HUES48 (cell line): ENCODE measurements around the gene PIH1D2.

ENCODE experiments used
- H3K27ac ChIP-seq: one replicate; pipeline ENCODE4 v1.7.0; 2013; ENCODE audit warnings: low read depth, low read length, inconsistent platforms
- H3K27me3 ChIP-seq: 2 replicates; pipeline ENCODE4 v1.6.1; 2013; ENCODE audit warnings: mild to moderate bottlenecking, low read length; ENCODE audit not compliant: control insufficient read depth, insufficient read depth
- H3K36me3 ChIP-seq: 2 replicates; pipeline ENCODE4 v1.6.1; 2013; ENCODE audit warnings: low read length; ENCODE audit not compliant: control insufficient read depth, insufficient read depth
- H3K4me1 ChIP-seq: 2 replicates; pipeline ENCODE4 v1.6.1; 2013; ENCODE audit warnings: mild to moderate bottlenecking, low read length; ENCODE audit not compliant: control insufficient read depth, insufficient read depth
- H3K4me3 ChIP-seq: 2 replicates; pipeline ENCODE4 v1.5.1; 2013; ENCODE audit warnings: mild to moderate bottlenecking, low read depth, low read length
- H3K9ac ChIP-seq: 2 replicates; pipeline ENCODE4 v1.6.1; 2013; ENCODE audit warnings: mild to moderate bottlenecking, low read depth, low read length, moderate library complexity
- H3K9me3 ChIP-seq: 2 replicates; pipeline ENCODE4 v1.6.1; 2013; ENCODE audit warnings: low read length; ENCODE audit not compliant: control insufficient read depth, insufficient read depth

PIH1D2 gene, protein sequence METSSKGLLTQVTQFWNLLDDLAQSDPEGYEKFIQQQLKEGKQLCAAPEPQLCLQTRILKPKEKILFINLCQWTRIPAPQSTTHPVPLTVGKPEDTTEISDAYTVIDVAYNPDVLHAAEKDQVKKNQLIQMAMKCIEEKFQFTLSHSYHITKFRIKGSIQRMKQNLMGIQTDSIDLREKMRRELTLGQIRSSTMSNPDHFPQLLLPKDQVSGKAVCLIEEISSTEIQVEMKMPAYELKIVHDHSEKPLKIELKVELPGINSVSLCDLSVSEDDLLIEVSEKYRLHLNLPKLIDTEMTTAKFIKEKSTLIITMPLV

DNA sequence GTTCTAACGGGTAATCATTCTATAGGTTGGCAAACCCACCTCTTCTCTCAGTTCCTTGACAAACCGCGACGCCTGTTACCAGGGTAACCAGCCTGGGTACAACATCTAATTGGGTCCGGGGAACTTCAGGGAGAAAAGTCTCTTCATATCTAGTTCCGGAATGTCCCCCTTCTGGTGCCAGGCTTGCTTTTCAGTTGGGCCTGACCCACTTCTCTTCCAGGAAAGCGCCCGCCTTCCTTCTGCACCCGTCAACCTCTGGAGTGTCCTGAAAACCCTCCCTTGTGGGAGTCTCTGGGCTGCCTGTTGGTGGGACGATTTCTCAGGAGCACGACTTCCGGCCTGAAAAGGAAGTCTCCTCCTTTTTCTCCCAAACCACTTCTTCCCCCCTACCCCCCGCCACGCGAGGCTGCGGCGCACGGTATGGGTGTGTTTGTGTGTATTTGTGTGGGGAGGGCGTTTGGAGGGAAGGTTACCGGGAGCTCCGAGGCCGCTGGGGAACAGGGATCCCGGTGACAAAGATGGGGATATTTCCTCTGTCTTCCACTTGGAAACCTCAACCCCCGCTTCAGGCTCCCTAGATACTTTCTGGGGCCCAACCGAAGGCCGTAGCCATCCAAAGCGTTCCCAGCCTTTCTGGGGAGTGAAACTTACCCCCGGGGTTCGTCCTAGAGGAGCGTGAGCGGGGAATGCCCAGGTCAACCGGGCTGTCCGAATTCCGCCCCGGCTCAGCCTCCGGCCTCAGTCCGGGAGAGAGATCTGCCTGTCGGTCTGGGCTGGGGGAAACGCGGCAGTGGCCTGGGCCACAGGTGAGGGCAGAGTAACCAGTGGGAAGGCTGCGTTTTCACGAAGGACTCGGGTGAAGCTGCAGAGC is at the start of gene PIH1D2, which contains the start of gene NKAPD1:
Gene PIH1D2, minus strand, starts transcription at position 77 of the 871 bp plus-strand sequence. CDS start 843 bp downstream, outside the sequence.
Gene NKAPD1, plus strand, starts transcription at position 359 of the 871 bp plus-strand sequence. CDS start 1,276 bp downstream, outside the sequence.
- H3K4me1 ChIP-seq: no peaks in the 10 kb centered on the region
- no peaks in the 10 kb centered on the region for H3K27me3 ChIP-seq
- peak within 1 kb of the TSS; percentile 97 for H3K27ac ChIP-seq
- H3K9ac ChIP-seq: peak within 1 kb of the TSS; percentile 89
- H3K36me3 ChIP-seq: peaks cover 33% of the 10 kb centered on the region
- H3K9me3 ChIP-seq: no peaks in the 10 kb centered on the region
- peak within 1 kb of the TSS; percentile 80 for H3K4me3 ChIP-seq

DNA sequence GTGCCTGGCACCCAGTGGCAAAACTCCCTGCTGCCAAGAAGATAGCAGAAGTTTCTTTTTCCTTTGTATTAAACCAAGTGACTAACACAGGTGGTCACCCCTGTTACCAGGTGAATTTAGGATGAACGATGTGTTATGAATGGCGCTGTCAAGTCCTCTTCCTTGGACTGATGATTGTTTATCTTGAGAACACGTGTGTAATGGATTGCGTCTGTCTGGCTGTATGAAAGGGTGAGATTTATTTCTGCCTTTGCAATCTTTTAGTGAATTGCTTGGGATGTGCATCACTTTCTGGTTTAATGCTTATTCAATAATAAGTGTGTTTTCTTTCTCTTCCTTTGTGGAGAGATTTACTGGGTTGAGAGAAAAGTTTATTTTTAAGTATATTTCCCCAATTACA is 49.3 kb upstream of the PIH1D2 start:
- no peaks in the 10 kb centered on the region for H3K4me1 ChIP-seq
- no peaks in the 10 kb centered on the region for H3K36me3 ChIP-seq
- no peak overlapping the region for H3K4me3 ChIP-seq
- H3K9me3 ChIP-seq: no peaks in the 10 kb centered on the region
- no peak overlapping the region for H3K9ac ChIP-seq
- H3K27ac ChIP-seq: no peak overlapping the region
- no peaks in the 10 kb centered on the region for H3K27me3 ChIP-seq

DNA sequence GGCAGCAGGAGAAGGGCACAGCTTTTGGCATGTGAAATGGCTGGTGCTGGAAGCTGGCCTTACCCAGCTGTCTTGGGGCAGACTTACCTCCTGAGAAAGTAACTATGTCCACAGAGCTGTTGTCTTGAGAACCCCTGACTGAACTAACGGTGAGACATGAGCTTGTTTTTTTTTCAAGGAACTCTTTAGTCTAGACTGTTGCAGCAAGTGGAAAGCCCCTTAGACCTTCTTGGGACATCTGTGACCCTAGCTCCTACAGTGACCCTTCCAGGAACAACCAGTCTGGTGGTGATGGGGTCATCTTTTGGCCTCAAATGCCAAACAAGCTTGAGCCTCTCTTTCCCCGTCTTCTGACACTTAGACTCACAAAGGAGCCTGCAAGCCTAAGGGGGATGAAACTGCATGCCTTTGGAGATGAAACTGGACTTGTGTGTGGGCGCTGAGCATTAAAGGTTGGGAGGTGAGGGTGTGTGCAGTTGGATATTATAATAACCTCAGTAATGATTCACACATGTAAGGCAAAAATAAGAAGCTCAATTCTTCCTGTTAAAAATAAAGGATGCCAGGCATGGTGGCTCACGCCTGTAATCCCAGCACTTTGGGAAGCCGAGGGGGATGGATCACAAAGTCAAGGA is 48.3 kb upstream of the PIH1D2 start:
- H3K36me3 ChIP-seq: no peaks in the 10 kb centered on the region
- H3K4me1 ChIP-seq: no peaks in the 10 kb centered on the region
- no peaks in the 10 kb centered on the region for H3K9me3 ChIP-seq
- H3K27ac ChIP-seq: no peak overlapping the region
- no peak overlapping the region for H3K9ac ChIP-seq
- no peaks in the 10 kb centered on the region for H3K27me3 ChIP-seq
- no peak overlapping the region for H3K4me3 ChIP-seq

DNA sequence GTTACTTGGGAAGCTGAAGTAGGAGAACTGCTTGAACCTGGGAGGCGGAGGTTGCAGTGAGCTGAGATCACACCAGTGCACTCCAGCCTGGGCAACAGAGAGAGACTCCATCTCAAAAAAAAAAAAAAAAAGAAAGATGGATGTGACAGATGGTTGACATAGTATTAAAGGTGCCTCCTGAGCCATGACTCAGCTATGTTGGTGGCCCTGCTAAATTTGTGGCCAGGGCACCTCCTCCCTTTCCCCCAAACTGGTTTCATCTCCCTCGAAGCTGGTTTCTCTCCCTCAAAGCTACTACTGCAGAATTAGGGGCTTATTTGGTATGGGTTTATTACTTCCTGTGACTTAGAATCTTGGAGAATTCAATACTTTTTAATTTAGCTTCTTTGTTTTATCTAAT is 44.4 kb upstream of the PIH1D2 start:
- H3K4me1 ChIP-seq: no peaks in the 10 kb centered on the region
- H3K36me3 ChIP-seq: no peaks in the 10 kb centered on the region
- no peaks in the 10 kb centered on the region for H3K27me3 ChIP-seq
- no peaks in the 10 kb centered on the region for H3K9me3 ChIP-seq
- H3K9ac ChIP-seq: no peak overlapping the region
- H3K4me3 ChIP-seq: no peak overlapping the region
- H3K27ac ChIP-seq: no peak overlapping the region

DNA sequence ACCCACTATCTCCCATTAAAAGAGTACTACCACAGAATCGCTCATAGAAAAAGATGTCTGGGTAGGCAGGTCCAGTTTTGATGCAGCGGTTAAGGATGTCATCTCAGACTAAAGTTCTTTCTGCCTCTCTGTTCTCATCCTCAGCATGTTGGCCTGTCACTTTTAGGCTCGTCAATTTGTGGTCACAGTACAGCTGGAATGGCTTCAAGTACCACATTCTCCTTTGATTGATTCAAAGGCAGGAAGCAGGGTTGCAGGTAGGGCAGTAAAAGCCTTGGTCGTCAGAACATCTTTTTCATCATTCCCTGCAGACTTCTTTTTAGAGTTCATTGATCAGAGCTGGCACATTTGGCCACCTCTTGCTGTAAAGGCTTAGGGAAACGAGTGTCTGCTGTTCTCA is 41.6 kb upstream of the PIH1D2 start:
- Histone ChIP-seq H3K27ac (no peak overlapping the region), H3K36me3 (no peaks in the 10 kb centered on the region), H3K27me3 (no peaks in the 10 kb centered on the region), H3K9me3 (no peaks in the 10 kb centered on the region), H3K4me1 (no peaks in the 10 kb centered on the region), H3K9ac (no peak overlapping the region), H3K4me3 (no peak overlapping the region)

- H3K4me1 ChIP-seq: no peaks in the 10 kb centered on the region
- H3K9ac ChIP-seq: no peak overlapping the region
- H3K4me3 ChIP-seq: no peak overlapping the region
- H3K27ac ChIP-seq: no peak overlapping the region
- no peaks in the 10 kb centered on the region for H3K9me3 ChIP-seq
- H3K36me3 ChIP-seq: no peaks in the 10 kb centered on the region
- no peaks in the 10 kb centered on the region for H3K27me3 ChIP-seq
Measured at GRCh38 chr11:112114460-112114859, 40.6 kb upstream of the PIH1D2 start.

DNA sequence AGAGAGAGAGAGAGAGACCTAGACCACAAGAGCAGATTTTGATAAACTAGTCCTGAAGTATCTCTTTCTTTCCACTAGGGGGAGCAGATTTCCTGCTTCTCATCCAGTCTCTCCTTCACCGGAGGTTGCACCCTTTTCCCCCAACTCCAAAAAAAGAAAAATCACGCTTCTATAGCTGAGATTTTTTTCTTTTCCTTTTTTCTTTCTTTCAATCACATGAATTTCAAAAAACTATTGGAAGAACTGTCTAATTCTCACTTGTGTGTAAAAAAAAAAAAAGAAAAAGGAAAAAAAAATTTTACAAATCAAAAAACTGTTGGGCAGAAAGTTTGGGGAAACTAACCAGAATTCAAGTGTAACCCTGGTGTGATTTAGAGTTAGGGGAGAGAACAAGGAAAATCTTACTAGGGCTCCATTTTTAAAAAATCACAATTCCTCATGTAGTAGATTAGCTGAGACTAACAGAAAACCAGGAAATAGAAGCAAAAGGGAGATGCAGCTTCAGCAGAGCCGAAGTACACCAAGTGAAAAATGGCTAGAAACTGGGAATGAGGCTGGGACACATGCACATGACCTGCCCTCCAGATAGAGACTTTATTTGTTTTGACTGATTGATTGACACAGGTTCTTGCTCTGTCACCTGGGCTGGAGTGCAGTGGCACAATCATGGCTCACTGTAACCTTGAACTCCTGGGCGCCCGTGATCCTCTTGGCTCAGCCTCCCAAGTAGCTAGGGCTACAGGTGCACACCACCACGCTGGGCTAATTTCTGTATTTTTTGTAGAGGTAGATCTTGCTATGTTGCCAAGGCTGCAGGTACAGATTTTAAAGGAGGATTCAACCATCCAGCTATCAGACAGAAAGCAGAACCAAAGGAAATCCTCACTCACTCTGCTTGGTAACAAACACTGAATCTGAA is 40.0 kb upstream of the PIH1D2 start:
- Histone ChIP-seq H3K36me3 (no peaks in the 10 kb centered on the region), H3K9ac (no peak overlapping the region), H3K4me1 (no peaks in the 10 kb centered on the region), H3K27ac (no peak overlapping the region), H3K9me3 (no peaks in the 10 kb centered on the region), H3K27me3 (no peaks in the 10 kb centered on the region), H3K4me3 (no peak overlapping the region)

DNA sequence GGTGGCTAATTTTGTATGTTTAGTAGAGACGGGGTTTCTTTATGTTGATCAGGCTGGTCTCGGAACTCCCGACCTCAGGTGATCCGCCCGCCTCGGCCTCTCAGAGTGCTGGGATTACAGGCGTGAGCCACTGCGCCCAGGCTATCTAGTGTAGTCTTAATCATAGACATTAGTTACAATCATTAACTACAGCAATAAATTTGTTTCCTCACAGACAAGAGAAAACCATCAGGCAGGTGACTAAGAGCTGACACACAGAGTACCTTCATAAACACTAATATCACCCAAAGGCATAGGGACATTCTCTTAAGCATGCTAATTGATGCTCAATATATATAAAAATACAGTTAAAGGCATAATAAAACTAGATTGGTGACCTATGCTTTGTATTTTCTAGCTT is 32.3 kb upstream of the PIH1D2 start:
- Histone ChIP-seq H3K4me1 (no peaks in the 10 kb centered on the region), H3K4me3 (no peak overlapping the region), H3K9ac (no peak overlapping the region), H3K36me3 (no peaks in the 10 kb centered on the region), H3K27me3 (no peaks in the 10 kb centered on the region), H3K27ac (no peak overlapping the region), H3K9me3 (no peaks in the 10 kb centered on the region)

- no peak overlapping the region for H3K9ac ChIP-seq
- no peaks in the 10 kb centered on the region for H3K27me3 ChIP-seq
- no peak overlapping the region for H3K4me3 ChIP-seq
- H3K27ac ChIP-seq: no peak overlapping the region
- H3K36me3 ChIP-seq: no peaks in the 10 kb centered on the region
- H3K9me3 ChIP-seq: no peaks in the 10 kb centered on the region
- no peaks in the 10 kb centered on the region for H3K4me1 ChIP-seq
Measured at GRCh38 chr11:112103446-112103845, 29.6 kb upstream of the PIH1D2 start.

DNA sequence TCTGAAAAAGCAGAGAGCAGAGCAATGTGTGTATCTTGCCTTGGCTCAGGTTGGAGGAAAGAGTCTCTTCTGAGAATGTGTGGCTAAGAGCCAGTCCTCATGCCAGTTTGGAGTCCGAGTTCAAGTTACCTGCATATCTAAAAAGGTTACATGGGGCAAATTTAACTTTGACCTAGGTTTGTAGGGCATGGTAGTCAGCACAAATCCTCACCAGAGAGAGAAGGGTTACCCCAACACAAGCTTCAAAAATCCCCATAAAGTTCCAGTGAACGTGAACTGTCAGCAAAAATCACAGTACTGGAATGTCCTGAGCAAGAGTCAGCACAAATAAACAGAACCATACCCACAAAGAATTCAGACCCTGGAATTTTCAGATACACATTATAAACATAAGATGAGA is 26.6 kb upstream of the PIH1D2 start:
- H3K4me1 ChIP-seq: no peaks in the 10 kb centered on the region
- H3K4me3 ChIP-seq: no peak overlapping the region
- no peaks in the 10 kb centered on the region for H3K27me3 ChIP-seq
- H3K9ac ChIP-seq: no peak overlapping the region
- H3K27ac ChIP-seq: no peak overlapping the region
- no peaks in the 10 kb centered on the region for H3K9me3 ChIP-seq
- H3K36me3 ChIP-seq: peaks cover 15% of the 10 kb centered on the region
